ENCODE data around the gene FBLIM1. TPM values are rescaled to one million over a fixed set of nuclear protein-coding genes. Genes with fewer than 3 reads are reported as not detected.

Gene FBLIM1
- polyA plus RNA-seq, 4 donors, result 76.2 to 371 (median 159) TPM

DNA sequence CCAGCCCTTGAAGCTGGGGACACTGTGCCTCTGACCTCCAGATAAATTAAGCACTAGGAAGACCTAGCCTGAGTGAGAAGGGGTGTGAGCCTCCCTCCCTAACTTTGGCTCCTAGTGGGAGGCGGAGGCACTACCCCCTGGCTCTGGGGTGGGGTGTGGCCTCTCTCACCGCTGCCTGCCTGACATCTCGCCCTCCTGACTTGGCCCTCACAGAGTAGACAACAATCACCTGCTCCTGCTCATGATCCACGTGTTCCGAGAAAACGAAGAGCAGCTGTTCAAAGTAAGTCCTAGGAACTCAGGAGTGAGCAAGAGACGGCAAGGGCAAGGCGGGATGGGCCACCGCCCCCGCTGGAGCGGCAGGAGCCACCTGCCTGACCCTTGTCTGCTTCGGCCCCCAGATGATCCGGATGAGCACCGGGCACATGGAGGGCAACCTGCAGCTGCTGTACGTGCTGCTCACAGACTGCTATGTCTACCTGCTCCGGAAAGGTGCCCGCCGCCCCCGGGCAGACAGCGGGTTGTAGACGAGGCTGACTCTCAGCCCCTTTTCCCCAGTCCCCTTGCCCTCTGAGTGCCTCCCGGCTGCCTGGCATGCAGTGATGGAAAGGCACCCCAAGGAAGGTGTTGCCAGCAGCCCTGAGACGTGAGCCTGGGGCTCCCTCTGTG is 30.6 kb upstream of the FBLIM1 start:
- H3K36me3 ChIP-seq (ENCODE audit: control insufficient read depth in 3 of 3, insufficient read depth in 2 of 3, low read depth in 1 of 3, low read length in 3 of 3), result peaks cover 24 to 98% (median 35%) of the 10 kb centered on the region in 3 donors
- no peaks in the 10 kb centered on the region for H3K4me1 ChIP-seq (ENCODE audit: control insufficient read depth in 3 of 3, insufficient read depth in 2 of 3, low read depth in 1 of 3, low read length in 2 of 3)
- no peak overlapping the region for H3K27ac ChIP-seq (ENCODE audit: low read depth in 1 of 3, low read length in 2 of 3)
- no peak overlapping the region for H3K4me3 ChIP-seq (ENCODE audit: low read depth in 1 of 3, low read length in 3 of 3)
- H3K27me3 ChIP-seq (ENCODE audit: control insufficient read depth in 3 of 3, insufficient read depth in 3 of 3, low read length in 3 of 3), result no peaks in the 10 kb centered on the region
- H3K9me3 ChIP-seq (ENCODE audit: control insufficient read depth in 2 of 2, insufficient read depth in 1 of 2, low read depth in 1 of 2, low read length in 1 of 2), result no peaks in the 10 kb centered on the region
- FAIRE-seq (no peak), DNase-seq (no peak)
- 94 to 96% (median 94%) methylated on average over 23 of the region's 23 CpGs for WGBS, 3 donors

GRCh38 chr1:15728937-15729657 is 29.5 kb upstream of the FBLIM1 start:
- 86 to 91% (median 88%) methylated on average over 21 to 22 of the region's 22 CpGs for WGBS, 3 donors
- no peak overlapping the region for H3K4me3 ChIP-seq (ENCODE audit: low read depth in 1 of 3, low read length in 3 of 3)
- no peaks in the 10 kb centered on the region for H3K27me3 ChIP-seq (ENCODE audit: control insufficient read depth in 3 of 3, insufficient read depth in 3 of 3, low read length in 3 of 3)
- DNase-seq, result no peak
- H3K9me3 ChIP-seq (ENCODE audit: control insufficient read depth in 2 of 2, insufficient read depth in 1 of 2, low read depth in 1 of 2, low read length in 1 of 2), result no peaks in the 10 kb centered on the region
- no peaks in the 10 kb centered on the region for H3K4me1 ChIP-seq (ENCODE audit: control insufficient read depth in 3 of 3, insufficient read depth in 2 of 3, low read depth in 1 of 3, low read length in 2 of 3)
- no peak overlapping the region for H3K27ac ChIP-seq (ENCODE audit: low read depth in 1 of 3, low read length in 2 of 3)
- H3K36me3 ChIP-seq (ENCODE audit: control insufficient read depth in 3 of 3, insufficient read depth in 2 of 3, low read depth in 1 of 3, low read length in 3 of 3), result peaks cover 24 to 99% (median 33%) of the 10 kb centered on the region in 3 donors
- no peak for FAIRE-seq

DNA sequence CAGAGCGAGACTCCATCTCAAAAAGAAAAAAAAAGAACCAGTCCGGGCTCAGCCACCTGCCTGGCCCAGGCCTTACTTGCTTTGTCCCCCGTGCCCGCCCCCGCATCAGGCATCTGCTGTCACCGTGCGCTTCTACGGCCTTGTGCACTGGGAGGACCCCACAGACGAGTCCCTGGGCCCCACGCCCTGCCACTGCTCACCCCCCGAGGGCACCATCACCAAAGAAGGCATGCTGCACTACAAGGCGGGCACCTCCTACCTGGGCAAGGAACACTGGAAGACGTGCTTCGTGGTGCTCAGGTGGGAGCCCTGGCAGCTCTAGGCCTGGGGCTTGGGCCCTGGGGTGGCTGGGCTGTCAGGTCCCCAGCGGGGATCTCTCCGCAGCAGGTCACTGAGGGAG is 28.2 kb upstream of the FBLIM1 start:
- Histone ChIP-seq H3K4me1 (ENCODE audit: control insufficient read depth in 3 of 3, insufficient read depth in 2 of 3, low read depth in 1 of 3, low read length in 2 of 3) (peaks cover 0 to 8% (median 3%) of the 10 kb centered on the region in 3 donors), H3K36me3 (ENCODE audit: control insufficient read depth in 3 of 3, insufficient read depth in 2 of 3, low read depth in 1 of 3, low read length in 3 of 3) (peaks cover 24 to 99% (median 33%) of the 10 kb centered on the region in 3 donors), H3K4me3 (ENCODE audit: low read depth in 1 of 3, low read length in 3 of 3) (no peak overlapping the region), H3K9me3 (ENCODE audit: control insufficient read depth in 2 of 2, insufficient read depth in 1 of 2, low read depth in 1 of 2, low read length in 1 of 2) (no peaks in the 10 kb centered on the region), H3K27ac (ENCODE audit: low read depth in 1 of 3, low read length in 2 of 3) (no peak overlapping the region), H3K27me3 (ENCODE audit: control insufficient read depth in 3 of 3, insufficient read depth in 3 of 3, low read length in 3 of 3) (no peaks in the 10 kb centered on the region)
- FAIRE-seq (no peak), DNase-seq (no peak)
- 94 to 95% (median 95%) methylated on average over 15 to 16 of the region's 16 CpGs for WGBS, 3 donors

- no peak for FAIRE-seq
- H3K36me3 ChIP-seq (ENCODE audit: control insufficient read depth in 3 of 3, insufficient read depth in 2 of 3, low read depth in 1 of 3, low read length in 3 of 3), result peaks cover 24 to 99% (median 33%) of the 10 kb centered on the region in 3 donors
Observed at GRCh38 chr1:15730936-15731335, 27.7 kb upstream of the FBLIM1 start.

DNA sequence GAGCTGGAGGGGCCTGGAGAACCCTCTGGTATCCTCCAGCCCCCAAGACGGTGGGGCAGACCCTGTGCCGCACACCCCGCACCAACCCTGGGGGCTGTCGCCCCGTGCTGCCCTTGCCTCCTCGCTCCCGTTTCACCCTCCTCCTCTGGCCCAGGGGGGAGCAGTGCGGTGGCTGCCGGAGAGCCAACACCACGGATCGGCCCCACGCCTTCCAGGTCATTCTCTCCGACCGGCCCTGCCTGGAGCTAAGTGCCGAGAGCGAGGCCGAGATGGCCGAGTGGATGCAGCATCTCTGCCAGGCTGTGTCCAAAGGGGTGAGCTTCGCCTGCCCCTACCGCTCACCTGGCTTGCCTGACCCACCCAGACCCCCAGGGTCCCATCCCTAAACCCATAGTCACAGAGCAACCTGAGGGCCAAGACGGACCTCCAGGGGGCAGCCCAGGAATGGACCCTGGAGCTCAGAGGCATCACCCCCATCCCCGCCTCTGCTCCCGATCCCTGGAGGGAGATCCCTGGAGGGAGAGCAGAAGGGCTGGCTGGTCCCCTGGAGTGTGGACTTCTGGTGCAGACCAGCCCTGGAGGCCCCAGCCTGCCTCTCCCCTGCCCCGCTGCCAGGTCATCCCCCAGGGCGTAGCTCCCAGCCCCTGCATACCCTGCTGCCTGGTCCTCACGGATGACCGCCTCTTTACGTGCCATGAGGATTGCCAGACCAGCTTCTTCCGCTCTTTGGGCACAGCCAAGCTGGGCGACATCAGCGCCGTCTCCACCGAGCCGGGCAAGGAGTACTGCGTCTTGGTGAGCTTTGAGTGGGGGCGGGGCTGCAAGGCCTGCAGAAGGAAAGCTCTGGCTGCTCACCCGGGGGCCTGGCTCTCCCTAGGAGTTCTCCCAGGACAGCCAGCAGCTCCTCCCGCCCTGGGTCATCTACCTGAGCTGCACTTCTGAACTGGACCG is 26.6 kb upstream of the FBLIM1 start:
- H3K27me3 ChIP-seq (ENCODE audit: control insufficient read depth in 3 of 3, insufficient read depth in 3 of 3, low read length in 3 of 3), result no peaks in the 10 kb centered on the region
- FAIRE-seq, result no peak
- H3K9me3 ChIP-seq (ENCODE audit: control insufficient read depth in 2 of 2, insufficient read depth in 1 of 2, low read depth in 1 of 2, low read length in 1 of 2), result no peaks in the 10 kb centered on the region
- H3K27ac ChIP-seq (ENCODE audit: low read depth in 1 of 3, low read length in 2 of 3), result no peak overlapping the region
- DNase-seq, result no peak
- H3K36me3 ChIP-seq (ENCODE audit: control insufficient read depth in 3 of 3, insufficient read depth in 2 of 3, low read depth in 1 of 3, low read length in 3 of 3), result peaks cover 21 to 89% (median 32%) of the 10 kb centered on the region in 3 donors
- H3K4me3 ChIP-seq (ENCODE audit: low read depth in 1 of 3, low read length in 3 of 3), result no peak overlapping the region
- H3K4me1 ChIP-seq (ENCODE audit: control insufficient read depth in 3 of 3, insufficient read depth in 2 of 3, low read depth in 1 of 3, low read length in 2 of 3), result peaks cover 0 to 24% (median 3%) of the 10 kb centered on the region in 3 donors
- WGBS, 3 donors, result 92 to 93% (median 93%) methylated on average over 39 of the region's 39 CpGs

More at GRCh38 chr1:15730936-15731335, 27.7 kb upstream of the FBLIM1 start:
- H3K4me1 ChIP-seq (ENCODE audit: control insufficient read depth in 3 of 3, insufficient read depth in 2 of 3, low read depth in 1 of 3, low read length in 2 of 3), result peaks cover 0 to 13% (median 3%) of the 10 kb centered on the region in 3 donors
- no peak overlapping the region for H3K4me3 ChIP-seq (ENCODE audit: low read depth in 1 of 3, low read length in 3 of 3)
- 88 to 95% (median 92%) methylated on average over 16 of the region's 16 CpGs for WGBS, 3 donors
- H3K9me3 ChIP-seq (ENCODE audit: control insufficient read depth in 2 of 2, insufficient read depth in 1 of 2, low read depth in 1 of 2, low read length in 1 of 2), result no peaks in the 10 kb centered on the region
- H3K27ac ChIP-seq (ENCODE audit: low read depth in 1 of 3, low read length in 2 of 3), result no peak overlapping the region
- H3K27me3 ChIP-seq (ENCODE audit: control insufficient read depth in 3 of 3, insufficient read depth in 3 of 3, low read length in 3 of 3), result no peaks in the 10 kb centered on the region
- DNase-seq, result no peak

- Histone ChIP-seq H3K9me3 (ENCODE audit: control insufficient read depth in 2 of 2, insufficient read depth in 1 of 2, low read depth in 1 of 2, low read length in 1 of 2) (no peaks in the 10 kb centered on the region), H3K27me3 (ENCODE audit: control insufficient read depth in 3 of 3, insufficient read depth in 3 of 3, low read length in 3 of 3) (no peaks in the 10 kb centered on the region), H3K4me3 (ENCODE audit: low read depth in 1 of 3, low read length in 3 of 3) (no peak overlapping the region), H3K36me3 (ENCODE audit: control insufficient read depth in 3 of 3, insufficient read depth in 2 of 3, low read depth in 1 of 3, low read length in 3 of 3) (peaks cover 18 to 84% (median 25%) of the 10 kb centered on the region in 3 donors), H3K4me1 (ENCODE audit: control insufficient read depth in 3 of 3, insufficient read depth in 2 of 3, low read depth in 1 of 3, low read length in 2 of 3) (peaks cover 0 to 30% (median 3%) of the 10 kb centered on the region in 3 donors), H3K27ac (ENCODE audit: low read depth in 1 of 3, low read length in 2 of 3) (no peak overlapping the region)
- no peak for DNase-seq
- FAIRE-seq, result no peak
- WGBS, 3 donors, result 78 to 88% (median 81%) methylated on average over 7 of the region's 7 CpGs
Observed at GRCh38 chr1:15732686-15733081, 25.9 kb upstream of the FBLIM1 start.

GRCh38 chr1:15733218-15733725 is 25.3 kb upstream of the FBLIM1 start:
- peaks cover 0 to 34% (median 3%) of the 10 kb centered on the region in 3 donors for H3K4me1 ChIP-seq (ENCODE audit: control insufficient read depth in 3 of 3, insufficient read depth in 2 of 3, low read depth in 1 of 3, low read length in 2 of 3)
- DNase-seq (no peak), FAIRE-seq (no peak)
- no peaks in the 10 kb centered on the region for H3K27me3 ChIP-seq (ENCODE audit: control insufficient read depth in 3 of 3, insufficient read depth in 3 of 3, low read length in 3 of 3)
- H3K9me3 ChIP-seq (ENCODE audit: control insufficient read depth in 2 of 2, insufficient read depth in 1 of 2, low read depth in 1 of 2, low read length in 1 of 2), result no peaks in the 10 kb centered on the region
- 89 to 93% (median 93%) methylated on average over 11 of the region's 11 CpGs for WGBS, 3 donors
- no peak overlapping the region for H3K4me3 ChIP-seq (ENCODE audit: low read depth in 1 of 3, low read length in 3 of 3)
- H3K36me3 ChIP-seq (ENCODE audit: control insufficient read depth in 3 of 3, insufficient read depth in 2 of 3, low read depth in 1 of 3, low read length in 3 of 3), result peaks cover 15 to 84% (median 23%) of the 10 kb centered on the region in 3 donors
- H3K27ac ChIP-seq (ENCODE audit: low read depth in 1 of 3, low read length in 2 of 3), result no peak overlapping the region
